GM19468 (cell line): ENCODE results near the gene TPX2.

Experiments
- ATAC-seq: cut with Tn5 transposase; IDR thresholded peaks from one replicate; pipeline ENCODE4 v1.9.1; 2021; ENCODE audit warnings: mild to moderate bottlenecking, moderate library complexity, moderate number of reproducible peaks; ENCODE audit not compliant: unreplicated experiment; ENCODE audit errors: extremely low read depth

TPX2 gene

GRCh38 chr20:31705598-31706597 lies 33.2 kb upstream of the TPX2 start:
- peak; percentile 70 for ATAC-seq

- ATAC-seq: no peak
Observed at GRCh38 chr20:31706607-31707257, 32.4 kb upstream of the TPX2 start.

GRCh38 chr20:31707258-31707615 lies 31.9 kb upstream of the TPX2 start:
- no peak for ATAC-seq

GRCh38 chr20:31707994-31708735 lies 30.9 kb upstream of the TPX2 start:
- no peak for ATAC-seq

GRCh38 chr20:31708736-31709534 lies 30.2 kb upstream of the TPX2 start:
- ATAC-seq: no peak

- no peak for ATAC-seq
Observed at GRCh38 chr20:31709939-31710338, 29.2 kb upstream of the TPX2 start.

- ATAC-seq: no peak
Observed at GRCh38 chr20:31710423-31711108, 28.5 kb upstream of the TPX2 start.

- no peak for ATAC-seq
Observed at GRCh38 chr20:31711179-31712111, 27.6 kb upstream of the TPX2 start.

GRCh38 chr20:31712112-31712553 lies 27.0 kb upstream of the TPX2 start:
- ATAC-seq: no peak

- no peak for ATAC-seq
Observed at GRCh38 chr20:31712564-31713311, 26.4 kb upstream of the TPX2 start.

- no peak for ATAC-seq
Observed at GRCh38 chr20:31713312-31714273, 25.5 kb upstream of the TPX2 start.

GRCh38 chr20:31715766-31716165 lies 23.3 kb upstream of the TPX2 start:
- no peak for ATAC-seq

GRCh38 chr20:31716351-31716750 lies 22.7 kb upstream of the TPX2 start:
- no peak for ATAC-seq

GRCh38 chr20:31716818-31717477 lies 22.1 kb upstream of the TPX2 start:
- ATAC-seq: no peak

GRCh38 chr20:31717478-31718201 lies 21.4 kb upstream of the TPX2 start:
- ATAC-seq: no peak
